IPS-15b (cell line): Measurements from ENCODE around the gene ATG7.
"Not testable (repeated sequence)": the region's sequence is repeated elsewhere in the genome, so short reads cannot be mapped to it uniquely, and the experiment has no call there.

Experiments
- H3K27me3 ChIP-seq: one replicate; pipeline ENCODE4 v1.6.1; 2013; ENCODE audit warnings: low read length; ENCODE audit not compliant: control insufficient read depth, insufficient read depth
- H3K36me3 ChIP-seq: one replicate; pipeline ENCODE4 v1.6.1; 2013; ENCODE audit warnings: low read length; ENCODE audit not compliant: control insufficient read depth, insufficient read depth
- H3K4me1 ChIP-seq: one replicate; pipeline ENCODE4 v1.6.1; 2013; ENCODE audit warnings: mild to moderate bottlenecking, low read length; ENCODE audit not compliant: control insufficient read depth, insufficient read depth
- H3K4me3 ChIP-seq: one replicate; pipeline ENCODE4 v1.5.1; 2013; ENCODE audit warnings: low read depth, low read length
- H3K9ac ChIP-seq: one replicate; pipeline ENCODE4 v1.6.1; 2013; ENCODE audit warnings: low read depth, mild to moderate bottlenecking, low read length
- H3K9me3 ChIP-seq: one replicate; pipeline ENCODE4 v1.6.1; 2013; ENCODE audit warnings: mild to moderate bottlenecking, low read length; ENCODE audit not compliant: control insufficient read depth, insufficient read depth

ATG7 gene

GRCh38 chr3:11424277-11424676, 152.1 kb downstream of the ATG7 start:
- Histone ChIP-seq H3K4me3 (no peak overlapping the region), H3K9me3 (no peaks in the 10 kb centered on the region), H3K4me1 (no peaks in the 10 kb centered on the region), H3K36me3 (no peaks in the 10 kb centered on the region), H3K9ac (no peak overlapping the region), H3K27me3 (no peaks in the 10 kb centered on the region)

GRCh38 chr3:11430207-11430606, 158.0 kb downstream of the ATG7 start:
- H3K4me3 ChIP-seq, result no peak overlapping the region
- H3K36me3 ChIP-seq, result no peaks in the 10 kb centered on the region
- no peaks in the 10 kb centered on the region for H3K9me3 ChIP-seq
- H3K27me3 ChIP-seq, result no peaks in the 10 kb centered on the region
- no peak overlapping the region for H3K9ac ChIP-seq
- H3K4me1 ChIP-seq, result no peaks in the 10 kb centered on the region

GRCh38 chr3:11430624-11431023, 158.4 kb downstream of the ATG7 start:
- no peaks in the 10 kb centered on the region for H3K27me3 ChIP-seq

GRCh38 chr3:11431319-11431718, 159.1 kb downstream of the ATG7 start:
- Histone ChIP-seq H3K9me3 (no peaks in the 10 kb centered on the region), H3K36me3 (no peaks in the 10 kb centered on the region), H3K4me3 (no peak overlapping the region), H3K9ac (no peak overlapping the region), H3K4me1 (no peaks in the 10 kb centered on the region), H3K27me3 (no peaks in the 10 kb centered on the region)

More at GRCh38 chr3:11430624-11431023, 158.4 kb downstream of the ATG7 start:
- H3K4me3 ChIP-seq, result no peak overlapping the region
- H3K9ac ChIP-seq, result no peak overlapping the region
- H3K9me3 ChIP-seq, result no peaks in the 10 kb centered on the region
- H3K36me3 ChIP-seq, result no peaks in the 10 kb centered on the region
- no peaks in the 10 kb centered on the region for H3K4me1 ChIP-seq

- H3K4me1 ChIP-seq, result no peaks in the 10 kb centered on the region
- no peaks in the 10 kb centered on the region for H3K27me3 ChIP-seq
- no peak overlapping the region for H3K9ac ChIP-seq
- no peak overlapping the region for H3K4me3 ChIP-seq
- H3K9me3 ChIP-seq, result no peaks in the 10 kb centered on the region
- H3K36me3 ChIP-seq, result no peaks in the 10 kb centered on the region
Observed at GRCh38 chr3:11434017-11434526, 161.9 kb downstream of the ATG7 start.

GRCh38 chr3:11434563-11435096, 162.4 kb downstream of the ATG7 start:
- Histone ChIP-seq H3K9ac (no peak overlapping the region), H3K4me3 (no peak overlapping the region), H3K36me3 (no peaks in the 10 kb centered on the region), H3K27me3 (no peaks in the 10 kb centered on the region), H3K9me3 (no peaks in the 10 kb centered on the region), H3K4me1 (no peaks in the 10 kb centered on the region)

- H3K9ac ChIP-seq, result no peak overlapping the region
- no peaks in the 10 kb centered on the region for H3K36me3 ChIP-seq
- no peaks in the 10 kb centered on the region for H3K9me3 ChIP-seq
- no peaks in the 10 kb centered on the region for H3K27me3 ChIP-seq
- no peak overlapping the region for H3K4me3 ChIP-seq
- no peaks in the 10 kb centered on the region for H3K4me1 ChIP-seq
Observed at GRCh38 chr3:11435440-11436165, 163.4 kb downstream of the ATG7 start.

- Histone ChIP-seq H3K4me1 (no peaks in the 10 kb centered on the region), H3K4me3 (no peak overlapping the region), H3K27me3 (no peaks in the 10 kb centered on the region), H3K36me3 (no peaks in the 10 kb centered on the region), H3K9ac (no peak overlapping the region), H3K9me3 (no peaks in the 10 kb centered on the region)
Observed at GRCh38 chr3:11436775-11437174, 164.6 kb downstream of the ATG7 start.

- no peak overlapping the region for H3K4me3 ChIP-seq
- H3K36me3 ChIP-seq, result no peaks in the 10 kb centered on the region
- H3K9me3 ChIP-seq, result no peaks in the 10 kb centered on the region
- no peaks in the 10 kb centered on the region for H3K27me3 ChIP-seq
- H3K4me1 ChIP-seq, result no peaks in the 10 kb centered on the region
- no peak overlapping the region for H3K9ac ChIP-seq
Observed at GRCh38 chr3:11437506-11437905, 165.3 kb downstream of the ATG7 start.

- no peaks in the 10 kb centered on the region for H3K4me1 ChIP-seq
- no peak overlapping the region for H3K9ac ChIP-seq
- no peaks in the 10 kb centered on the region for H3K9me3 ChIP-seq
- H3K36me3 ChIP-seq, result no peaks in the 10 kb centered on the region
- no peaks in the 10 kb centered on the region for H3K27me3 ChIP-seq
- H3K4me3 ChIP-seq, result no peak overlapping the region
Observed at GRCh38 chr3:11438646-11439045, 166.4 kb downstream of the ATG7 start.

- not testable (repeated sequence) for H3K9me3 ChIP-seq, H3K4me1 ChIP-seq, H3K36me3 ChIP-seq, H3K4me3 ChIP-seq, H3K9ac ChIP-seq, H3K27me3 ChIP-seq
Observed at GRCh38 chr3:11441346-11441745, 169.1 kb downstream of the ATG7 start.

GRCh38 chr3:11444404-11444803, 172.2 kb downstream of the ATG7 start:
- no peak overlapping the region for H3K4me3 ChIP-seq
- no peaks in the 10 kb centered on the region for H3K27me3 ChIP-seq
- H3K9me3 ChIP-seq, result no peaks in the 10 kb centered on the region
- no peaks in the 10 kb centered on the region for H3K4me1 ChIP-seq
- H3K9ac ChIP-seq, result no peak overlapping the region
- H3K36me3 ChIP-seq, result no peaks in the 10 kb centered on the region
